ENCODE data around the gene LACTB.

DNA sequence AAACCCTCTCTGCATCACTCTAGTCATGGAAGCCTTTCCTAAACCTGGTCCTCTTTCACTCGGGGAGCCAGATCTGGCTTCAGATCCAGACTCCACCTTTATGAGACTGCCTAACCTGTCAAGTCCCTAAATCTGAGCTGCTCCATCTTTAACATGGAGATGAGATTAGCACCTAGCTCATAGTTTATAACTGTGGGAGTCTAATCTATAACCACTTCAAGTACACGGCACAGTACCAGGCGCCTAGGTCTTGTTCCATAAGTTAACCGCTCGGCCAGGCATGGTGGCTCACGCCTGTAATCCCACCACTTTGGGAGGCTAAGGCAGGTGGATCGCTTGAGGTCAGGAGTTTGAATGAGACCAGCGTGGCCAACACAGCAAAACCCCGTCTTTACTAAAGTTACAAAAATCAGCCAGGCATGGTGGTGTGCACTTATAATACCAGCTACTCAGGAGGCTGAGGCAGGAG lies 48.8 kb upstream of the LACTB start:
- TF ChIP-seq CTCF (IDR thresholded peaks at IDR 0.05) (no peak), POLR2A (IDR thresholded peaks at IDR 0.05) (no peak)

Data from esophagus squamous epithelium (tissue), 4 donors.